ENCODE data around the gene ZNF580. TPM values are rescaled to one million over a fixed set of nuclear protein-coding genes. Genes with fewer than 3 reads are reported as not detected.

Gene ZNF580
- total and polyA plus RNA-seq, 2 experiments from 2014 or later: 10.1 to 53.8 TPM

- H3K4me2 ChIP-seq: no peak overlapping the region
- H3K27ac ChIP-seq: peak overlapping the region; percentile 98
- no peak for DNase-seq (ENCODE audit: low spot score)
- H3K27me3 ChIP-seq: no peaks in the 10 kb centered on the region
- H2AFZ ChIP-seq: no peak overlapping the region
- TF ChIP-seq EZH2 (IDR thresholded peaks at IDR 0.05; ENCODE audit: borderline replicate concordance) (no peak), EZH2phosphoT487 (IDR thresholded peaks at IDR 0.05; ENCODE audit: low read depth, severe bottlenecking, unreplicated experiment) (no peak)
- TF ChIP-seq, protein P1, sequence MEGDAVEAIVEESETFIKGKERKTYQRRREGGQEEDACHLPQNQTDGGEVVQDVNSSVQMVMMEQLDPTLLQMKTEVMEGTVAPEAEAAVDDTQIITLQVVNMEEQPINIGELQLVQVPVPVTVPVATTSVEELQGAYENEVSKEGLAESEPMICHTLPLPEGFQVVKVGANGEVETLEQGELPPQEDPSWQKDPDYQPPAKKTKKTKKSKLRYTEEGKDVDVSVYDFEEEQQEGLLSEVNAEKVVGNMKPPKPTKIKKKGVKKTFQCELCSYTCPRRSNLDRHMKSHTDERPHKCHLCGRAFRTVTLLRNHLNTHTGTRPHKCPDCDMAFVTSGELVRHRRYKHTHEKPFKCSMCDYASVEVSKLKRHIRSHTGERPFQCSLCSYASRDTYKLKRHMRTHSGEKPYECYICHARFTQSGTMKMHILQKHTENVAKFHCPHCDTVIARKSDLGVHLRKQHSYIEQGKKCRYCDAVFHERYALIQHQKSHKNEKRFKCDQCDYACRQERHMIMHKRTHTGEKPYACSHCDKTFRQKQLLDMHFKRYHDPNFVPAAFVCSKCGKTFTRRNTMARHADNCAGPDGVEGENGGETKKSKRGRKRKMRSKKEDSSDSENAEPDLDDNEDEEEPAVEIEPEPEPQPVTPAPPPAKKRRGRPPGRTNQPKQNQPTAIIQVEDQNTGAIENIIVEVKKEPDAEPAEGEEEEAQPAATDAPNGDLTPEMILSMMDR (IDR thresholded peaks at IDR 0.05; ENCODE audit: poor library complexity): no peak
- H3K79me2 ChIP-seq: peaks cover 59% of the 10 kb centered on the region
- H3K4me1 ChIP-seq (ENCODE audit: insufficient read depth): peaks cover 25% of the 10 kb centered on the region
- H3K9me3 ChIP-seq (ENCODE audit: low read depth): no peaks in the 10 kb centered on the region
- no peaks in the 10 kb centered on the region for H3K9me2 ChIP-seq (replicated peaks; ENCODE audit: insufficient read depth)
- 95% methylated on average over 29 of the region's 29 CpGs for WGBS (ENCODE audit: low lambda C conversion rate, missing lambda C conversion rate)
- peaks cover 22% of the 10 kb centered on the region for H4K20me1 ChIP-seq (ENCODE audit: insufficient read depth, poor library complexity, severe bottlenecking)
- no peak overlapping the region for H3K4me3 ChIP-seq
- H3K36me3 ChIP-seq (replicated peaks; ENCODE audit: insufficient read depth, low read depth): no peaks in the 10 kb centered on the region
These were observed 45.7 kb downstream of the ZNF580 start for GRCh38 chr19:55686311-55687050.

DNA sequence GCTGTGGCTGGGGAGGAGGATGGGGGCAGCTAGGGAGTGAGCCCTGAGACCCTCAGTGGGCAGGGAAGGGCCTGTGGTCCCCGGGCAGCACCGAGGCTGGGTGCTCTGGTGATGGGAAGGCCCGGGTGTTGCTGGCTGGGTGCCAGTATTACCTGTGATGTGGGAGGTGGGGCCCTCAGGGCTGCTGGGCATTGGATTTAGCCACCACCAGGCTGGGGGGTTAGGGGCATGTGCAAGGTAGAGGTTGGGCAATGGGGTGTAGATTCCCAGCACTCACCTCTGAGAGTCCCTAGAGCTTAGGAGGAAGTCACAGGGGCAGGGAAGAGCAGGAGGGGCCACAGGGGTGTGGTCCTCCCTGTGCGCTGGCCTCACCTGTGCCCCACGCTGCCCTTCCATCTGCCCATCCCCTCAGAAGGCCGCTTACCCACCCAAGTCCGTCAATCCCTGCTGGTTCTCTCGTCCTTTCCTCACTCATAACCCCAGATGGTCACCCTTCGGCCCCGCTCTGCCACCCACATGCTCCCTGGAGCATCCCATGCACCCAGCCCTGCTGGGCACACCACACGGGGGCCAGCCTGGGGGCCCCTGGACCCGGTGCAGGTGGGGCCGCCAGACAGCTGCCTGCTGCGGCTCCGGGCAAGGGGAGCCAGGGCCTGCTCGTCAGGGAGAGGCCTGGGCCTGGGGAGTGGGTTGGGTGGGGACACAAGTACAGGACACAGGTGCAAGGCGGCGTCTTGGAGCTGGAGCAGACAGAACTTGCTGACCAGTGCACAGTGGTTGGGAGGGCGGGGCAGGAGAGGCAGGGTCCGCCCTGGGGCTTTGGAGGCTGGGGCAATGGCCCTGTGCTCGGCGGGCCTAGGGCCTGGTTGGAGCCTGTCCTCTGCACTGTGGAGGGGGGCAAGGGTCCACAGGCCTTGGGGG, 46.7 kb downstream of the ZNF580 start:
- WGBS (ENCODE audit: low lambda C conversion rate, missing lambda C conversion rate): 88% methylated on average over 17 of the region's 22 CpGs
- no peak for DNase-seq (ENCODE audit: low spot score)
- Histone ChIP-seq H3K9me2 (replicated peaks; ENCODE audit: insufficient read depth) (no peaks in the 10 kb centered on the region), H3K9me3 (ENCODE audit: low read depth) (no peaks in the 10 kb centered on the region), H4K20me1 (ENCODE audit: insufficient read depth, poor library complexity, severe bottlenecking) (peaks cover 17% of the 10 kb centered on the region), H3K36me3 (replicated peaks; ENCODE audit: insufficient read depth, low read depth) (no peaks in the 10 kb centered on the region), H3K79me2 (peaks cover 48% of the 10 kb centered on the region), H3K4me1 (ENCODE audit: insufficient read depth) (peaks cover 25% of the 10 kb centered on the region), H3K4me2 (no peak overlapping the region), H3K27ac (peak overlapping the region; percentile 75), H3K27me3 (no peaks in the 10 kb centered on the region), H2AFZ (no peak overlapping the region), H3K4me3 (no peak overlapping the region)
- TF ChIP-seq, protein P1 (IDR thresholded peaks at IDR 0.05; ENCODE audit: poor library complexity): no peak
- TF ChIP-seq EZH2phosphoT487 (IDR thresholded peaks at IDR 0.05; ENCODE audit: low read depth, severe bottlenecking, unreplicated experiment): no peak
- no peak for TF ChIP-seq EZH2 (IDR thresholded peaks at IDR 0.05; ENCODE audit: borderline replicate concordance)

DNA sequence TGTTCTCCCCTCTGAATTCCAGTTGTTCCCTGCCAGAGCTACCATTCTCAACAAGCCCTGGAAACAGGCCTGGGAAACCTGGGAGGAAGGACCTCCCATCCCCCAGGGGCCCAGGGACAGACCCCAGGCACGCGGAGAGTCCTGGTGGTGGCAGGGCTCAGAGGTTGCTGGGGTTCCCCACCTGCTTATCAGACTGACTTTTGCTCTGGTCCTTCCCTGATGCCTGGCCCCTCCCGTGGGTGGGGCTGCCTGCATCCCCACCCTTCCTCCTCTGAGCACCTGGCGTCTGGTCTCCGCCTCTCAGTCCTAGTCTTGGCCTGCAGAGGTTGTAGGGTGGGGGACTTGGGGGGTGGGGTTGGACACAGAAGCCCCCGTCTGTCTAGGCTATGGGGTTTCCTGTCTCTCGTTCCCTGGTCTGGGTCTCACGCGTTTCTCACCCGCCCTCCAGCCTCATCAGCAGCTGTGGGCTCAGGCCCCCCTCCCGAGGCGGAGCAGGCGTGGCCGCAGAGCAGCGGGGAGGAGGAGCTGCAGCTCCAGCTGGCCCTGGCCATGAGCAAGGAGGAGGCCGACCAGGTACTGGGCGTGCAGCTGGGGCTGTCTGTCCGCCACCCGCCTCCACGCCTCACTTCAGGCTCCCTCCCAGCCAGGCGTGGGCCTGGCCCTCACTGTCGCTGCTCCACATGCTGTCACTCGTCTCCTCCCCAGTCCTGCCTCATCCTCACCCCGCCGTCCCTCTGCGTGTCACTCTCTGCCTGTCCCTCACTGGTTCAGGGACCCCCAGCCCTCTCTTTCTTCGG, 47.8 kb downstream of the ZNF580 start:
- no peak overlapping the region for H2AFZ ChIP-seq
- no peak overlapping the region for H3K4me3 ChIP-seq
- peak overlapping the region; percentile 37 for H3K4me2 ChIP-seq
- H3K27ac ChIP-seq: peak overlapping the region; percentile 77
- peaks cover 13% of the 10 kb centered on the region for H4K20me1 ChIP-seq (ENCODE audit: insufficient read depth, poor library complexity, severe bottlenecking)
- H3K27me3 ChIP-seq: no peaks in the 10 kb centered on the region
- peaks cover 39% of the 10 kb centered on the region for H3K79me2 ChIP-seq
- no peaks in the 10 kb centered on the region for H3K9me2 ChIP-seq (replicated peaks; ENCODE audit: insufficient read depth)
- H3K36me3 ChIP-seq (replicated peaks; ENCODE audit: insufficient read depth, low read depth): no peaks in the 10 kb centered on the region
- 70% methylated on average over 20 of the region's 27 CpGs for WGBS (ENCODE audit: low lambda C conversion rate, missing lambda C conversion rate)
- H3K9me3 ChIP-seq (ENCODE audit: low read depth): no peaks in the 10 kb centered on the region
- peak; percentile 75 for DNase-seq (ENCODE audit: low spot score)
- TF ChIP-seq EZH2phosphoT487 (IDR thresholded peaks at IDR 0.05; ENCODE audit: low read depth, severe bottlenecking, unreplicated experiment): no peak
- TF ChIP-seq, protein P1 (IDR thresholded peaks at IDR 0.05; ENCODE audit: poor library complexity): no peak
- TF ChIP-seq EZH2 (IDR thresholded peaks at IDR 0.05; ENCODE audit: borderline replicate concordance): no peak
- peaks cover 17% of the 10 kb centered on the region for H3K4me1 ChIP-seq (ENCODE audit: insufficient read depth)
